GM23338 (cell line): Measurements from ENCODE around the gene GSX2. TPM values are rescaled to one million over a fixed set of nuclear protein-coding genes. Genes with fewer than 3 reads are reported as not detected.

Source experiments
- ATAC-seq: fragments of 200-7000 bp; cut with Tn5 transposase; 3 replicates; pipeline ENCODE4 v1.9.1; 2020
- DNase-seq: peaks from one replicate; pipeline ENCODE4 v3.0.0-alpha.2; 2015; ENCODE audit warnings: low spot score
- H2AFZ ChIP-seq: fragments of 200-600 bp; sonication (generic); 2 replicates; pipeline ENCODE4 v1.8.0; 2016; ENCODE audit warnings: antibody characterized with exemption, mild to moderate bottlenecking, moderate library complexity
- H3F3A ChIP-seq: fragments of 200-600 bp; sonication (generic); replicated peaks from 2 replicates; pipeline ENCODE4 v1.8.0; 2017; ENCODE audit warnings: antibody characterized with exemption, mixed run types, low read depth
- H3K27ac ChIP-seq: fragments of 200-600 bp; sonication (generic); 2 replicates; pipeline ENCODE4 v1.6.1; 2016; ENCODE audit warnings: low read depth
- H3K27me3 ChIP-seq: fragments of 200-600 bp; sonication (generic); 2 replicates; pipeline ENCODE4 v1.8.0; 2016; ENCODE audit warnings: mild to moderate bottlenecking, mixed run types, moderate library complexity; ENCODE audit not compliant: insufficient read depth
- H3K36me3 ChIP-seq: fragments of 200-600 bp; sonication (generic); 2 replicates; pipeline ENCODE4 v1.8.0; 2016; ENCODE audit warnings: mild to moderate bottlenecking; ENCODE audit not compliant: insufficient read depth
- H3K4me1 ChIP-seq: fragments of 200-600 bp; sonication (generic); 2 replicates; pipeline ENCODE4 v1.8.0; 2016; ENCODE audit warnings: mild to moderate bottlenecking, moderate library complexity; ENCODE audit not compliant: insufficient read depth
- H3K4me2 ChIP-seq: fragments of 200-600 bp; sonication (generic); 2 replicates; pipeline ENCODE4 v1.7.1; 2017; ENCODE audit warnings: mixed run types
- H3K4me3 ChIP-seq: fragments of 200-600 bp; sonication (generic); 2 replicates; pipeline ENCODE4 v1.6.1; 2016; ENCODE audit warnings: mixed run types
- H3K79me2 ChIP-seq: fragments of 200-600 bp; sonication (generic); replicated peaks from 2 replicates; pipeline ENCODE4 v1.8.0; 2017; ENCODE audit warnings: mild to moderate bottlenecking; ENCODE audit not compliant: insufficient read depth
- H3K9me2 ChIP-seq: fragments of 200-600 bp; sonication (generic); 2 replicates; pipeline ENCODE4 v1.8.0; 2017; ENCODE audit not compliant: insufficient read depth
- H4K20me1 ChIP-seq: fragments of 200-600 bp; sonication (generic); replicated peaks from 2 replicates; pipeline ENCODE4 v1.8.0; 2017; ENCODE audit warnings: mild to moderate bottlenecking; ENCODE audit not compliant: insufficient read depth
- H3K27ac Mint-ChIP-seq: 2 replicates; pipeline ENCODE4 v1.8.0; 2020; ENCODE audit warnings: inconsistent platforms, mild to moderate bottlenecking, moderate library complexity, mixed read lengths
- H3K27me3 Mint-ChIP-seq: 3 replicates; pipeline ENCODE4 v1.8.0; 2022; ENCODE audit warnings: low read depth, mild to moderate bottlenecking, moderate library complexity, mixed read lengths, inconsistent platforms; ENCODE audit not compliant: insufficient read depth, poor library complexity
- H3K36me3 Mint-ChIP-seq: 3 replicates; pipeline ENCODE4 v1.8.0; 2021; ENCODE audit warnings: low read depth, mild to moderate bottlenecking, inconsistent platforms, moderate library complexity, mixed read lengths
- H3K4me1 Mint-ChIP-seq: 3 replicates; pipeline ENCODE4 v1.8.0; 2020; ENCODE audit warnings: mild to moderate bottlenecking, inconsistent platforms, mixed read lengths
- H3K4me3 Mint-ChIP-seq: 3 replicates; pipeline ENCODE4 v1.8.0; 2021; ENCODE audit warnings: moderate library complexity, mild to moderate bottlenecking, inconsistent platforms, mixed read lengths
- H3K9me3 Mint-ChIP-seq: 3 replicates; pipeline ENCODE4 v1.8.0; 2020; ENCODE audit warnings: moderate library complexity, mild to moderate bottlenecking, inconsistent platforms, mixed read lengths
- ETS1 ChIP-seq: IDR thresholded peaks from 2 replicates; pipeline ENCODE4 v1.6.1; 2016; ENCODE audit warnings: antibody characterized with exemption
- EZH2 ChIP-seq: fragments of 200-600 bp; sonication (generic); IDR thresholded peaks from one replicate; pipeline ENCODE4 v1.8.0; 2017; ENCODE audit warnings: antibody characterized with exemption, mild to moderate bottlenecking, low read depth; ENCODE audit not compliant: unreplicated experiment
- EZH2phosphoT487 ChIP-seq: fragments of 200-600 bp; sonication (generic); IDR thresholded peaks from one replicate; pipeline ENCODE4 v1.8.1; 2018; ENCODE audit warnings: antibody characterized with exemption; ENCODE audit not compliant: unreplicated experiment
- NANOG ChIP-seq: IDR thresholded peaks from 2 replicates; pipeline ENCODE4 v1.6.1; 2016; ENCODE audit warnings: antibody characterized with exemption, borderline replicate concordance
- REST ChIP-seq: IDR thresholded peaks from one replicate; pipeline ENCODE4 v1.6.1; 2018; ENCODE audit warnings: antibody characterized with exemption; ENCODE audit not compliant: unreplicated experiment
- ZNF462 ChIP-seq: fragments of 250-450 bp; sonication (Bioruptor Pico); IDR thresholded peaks from 2 replicates; pipeline ENCODE4 v1.5.0; 2020; ENCODE audit warnings: mild to moderate bottlenecking, moderate library complexity
- long read RNA-seq: library from polyadenylated mRNA; unstranded; transcript quantifications from one replicate; pipeline ENCODE4 v2.0.0, GENCODE V29; 2020; ENCODE audit not compliant: unreplicated experiment
- polyA plus RNA-seq: library from polyadenylated mRNA; unstranded; fragments of >200 nt; fragmentation: Nextera tagmentation; extraction: Ambion mirVana; gene quantifications from 2 replicates; pipeline ENCODE4 v1.2.1, GENCODE V29; 2016
- total RNA-seq: library from RNA; depleted of rRNA; stranded (reverse); fragments of >200 nt; shearing (Covaris generic); gene quantifications from 2 replicates; pipeline ENCODE4 v1.2.3, GENCODE V29; 2014; rRNA removed

GSX2 gene
- total RNA-seq (not detected in 2 replicates), polyA plus RNA-seq (0.34 TPM in 1 of 2 replicates, not detected in the other)
- long read RNA-seq: 0 reads

- peaks cover 100% of the 10 kb centered on the region for H3K27me3 ChIP-seq
- peak; percentile 11 for ATAC-seq
- H3K4me3 ChIP-seq: peak within 1 kb of the TSS; percentile 62
- peak within 1 kb of the TSS; percentile 87 for H3K4me2 ChIP-seq
- H3K79me2 ChIP-seq: no peaks in the 10 kb centered on the region
- Mint-ChIP-seq H3K4me3 (peak within 1 kb of the TSS; percentile 65), H3K9me3 (no peaks in the 10 kb centered on the region), H3K27me3 (peaks cover 100% of the 10 kb centered on the region), H3K27ac (no peak within 1 kb of the TSS), H3K4me1 (peaks cover 82% of the 10 kb centered on the region), H3K36me3 (no peaks in the 10 kb centered on the region)
- peaks cover 43% of the 10 kb centered on the region for H3F3A ChIP-seq
- H3K27ac ChIP-seq: no peak within 1 kb of the TSS
- H4K20me1 ChIP-seq: peaks cover 6% of the 10 kb centered on the region
- DNase-seq: peak; percentile 62
- no peaks in the 10 kb centered on the region for H3K36me3 ChIP-seq
- peaks cover 85% of the 10 kb centered on the region for H3K4me1 ChIP-seq
- H2AFZ ChIP-seq: peak within 1 kb of the TSS; percentile 92
- TF ChIP-seq NANOG: no peak
- no peak for TF ChIP-seq REST
- peak; percentile 53 for TF ChIP-seq EZH2
- TF ChIP-seq ETS1: no peak
- peak; percentile 53 for TF ChIP-seq EZH2phosphoT487
- H3K9me2 ChIP-seq: no peaks in the 10 kb centered on the region
Observed at GRCh38 chr4:54099748-54100574, at the start of gene GSX2. GSX2 (plus strand) TSS chr4:54100163; CDS start chr4:54100345, 182 bp downstream.

GRCh38 chr4:54050214-54050904 is 49.6 kb upstream of the GSX2 start:
- no peak overlapping the region for H3K4me3 Mint-ChIP-seq
- H3K4me1 Mint-ChIP-seq: no peaks in the 10 kb centered on the region
- Histone ChIP-seq H3K36me3 (no peaks in the 10 kb centered on the region; the same call in 1 of the 2 replicates), H2AFZ (no peak overlapping the region), H3K27ac (no peak overlapping the region), H4K20me1 (no peaks in the 10 kb centered on the region), H3K4me3 (no peak overlapping the region), H3F3A (no peaks in the 10 kb centered on the region), H3K9me2 (no peaks in the 10 kb centered on the region), H3K27me3 (no peaks in the 10 kb centered on the region), H3K4me2 (no peak overlapping the region), H3K79me2 (peaks cover 56% of the 10 kb centered on the region), H3K4me1 (no peaks in the 10 kb centered on the region)
- DNase-seq (no peak), ATAC-seq (no peak)
- no peaks in the 10 kb centered on the region for H3K9me3 Mint-ChIP-seq
- no peak overlapping the region for H3K27ac Mint-ChIP-seq
- H3K36me3 Mint-ChIP-seq: peaks cover 13% of the 10 kb centered on the region; the same call in 2 of the 3 replicates
- no peaks in the 10 kb centered on the region for H3K27me3 Mint-ChIP-seq
- TF ChIP-seq ZNF462 (CRISPR knock-in tag): no peak
- no peak for TF ChIP-seq ETS1
